ENCODE data around the gene PSMA1.
A peak's percentile ranks its signal among the peaks of the same experiment; 100 is the strongest.

Gene PSMA1

DNA sequence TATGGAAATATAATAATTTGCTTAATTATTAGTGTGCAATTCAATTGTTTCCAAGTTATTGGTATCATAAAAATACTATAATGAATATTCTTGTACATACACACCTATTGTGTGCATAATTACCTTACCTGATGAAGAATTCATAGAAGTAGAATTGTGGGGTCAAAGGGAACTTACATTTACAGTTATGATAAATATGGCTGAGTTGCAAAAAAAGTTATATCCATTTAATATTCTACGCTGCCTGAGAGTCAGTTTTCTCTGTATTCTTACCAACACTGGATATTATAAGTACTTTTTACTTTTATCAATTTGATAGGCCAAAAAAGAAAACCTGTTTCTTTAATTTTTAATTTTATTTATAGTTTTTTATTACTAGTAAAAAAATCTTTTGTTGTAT is 2.1 kb upstream of the PSMA1 start:
- H3K9ac ChIP-seq (ENCODE audit: low read length), result no peak overlapping the region
- H3K36me3 ChIP-seq (ENCODE audit: control insufficient read depth, insufficient read depth, low read length), result no peaks in the 10 kb centered on the region
- peaks cover 11% of the 10 kb centered on the region for H3K4me1 ChIP-seq (ENCODE audit: control insufficient read depth, insufficient read depth, low read length)
- no peak overlapping the region for H3K4me3 ChIP-seq (ENCODE audit: low read length)
- H3K27ac ChIP-seq (ENCODE audit: low read depth, low read length), result no peak overlapping the region
- no peaks in the 10 kb centered on the region for H3K27me3 ChIP-seq (ENCODE audit: control insufficient read depth, insufficient read depth, low read length)

DNA sequence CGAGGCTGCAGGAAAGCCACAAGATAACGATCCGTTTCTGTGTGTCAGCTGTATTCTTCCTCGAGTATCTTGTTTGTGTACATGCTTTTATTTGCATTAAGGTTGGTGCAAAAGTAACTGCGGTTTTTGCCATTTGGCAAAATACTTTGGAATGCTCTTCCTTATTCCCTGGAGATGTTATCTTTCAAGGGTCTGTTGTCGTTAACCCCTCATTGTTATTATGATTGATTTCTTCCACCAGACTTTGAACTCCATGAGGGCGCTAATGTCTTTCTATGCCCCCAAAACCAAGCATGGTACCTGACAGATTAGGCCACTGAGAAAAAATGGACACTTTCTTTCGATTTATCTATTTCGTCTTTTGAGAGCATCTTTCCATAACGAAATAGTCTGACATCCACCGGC is 563 bp upstream of the PSMA1 start:
- H3K4me3 ChIP-seq (ENCODE audit: low read length), result peak overlapping the region; percentile 97
- H3K27me3 ChIP-seq (ENCODE audit: control insufficient read depth, insufficient read depth, low read length), result no peaks in the 10 kb centered on the region
- peak overlapping the region; percentile 89 for H3K27ac ChIP-seq (ENCODE audit: low read depth, low read length)

DNA sequence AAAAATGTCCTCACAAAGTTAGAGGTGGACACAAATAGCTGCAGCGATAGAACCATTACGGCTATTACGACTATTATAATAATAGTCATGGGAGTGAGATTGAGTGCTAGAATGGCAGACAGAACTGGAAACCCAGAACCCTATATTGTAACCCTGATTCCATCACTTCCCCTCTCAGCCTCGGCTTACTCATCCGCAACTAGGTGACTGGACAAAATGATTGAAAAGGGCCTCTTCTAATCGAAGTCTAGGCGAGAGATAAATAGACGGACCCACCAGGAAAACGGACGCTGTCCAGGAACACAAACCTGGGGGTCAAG is 629 bp downstream of the PSMA1 start:
- peak overlapping the region; percentile 97 for H3K4me3 ChIP-seq (ENCODE audit: low read length)
- peaks cover 6% of the 10 kb centered on the region for H3K36me3 ChIP-seq (ENCODE audit: control insufficient read depth, insufficient read depth, low read length)
- peak overlapping the region; percentile 89 for H3K27ac ChIP-seq (ENCODE audit: low read depth, low read length)
- H3K4me1 ChIP-seq (ENCODE audit: control insufficient read depth, insufficient read depth, low read length), result peaks cover 11% of the 10 kb centered on the region
- H3K27me3 ChIP-seq (ENCODE audit: control insufficient read depth, insufficient read depth, low read length), result no peaks in the 10 kb centered on the region
- H3K9ac ChIP-seq (ENCODE audit: low read length), result peak overlapping the region; percentile 95

More for the DNA sequence above, 563 bp upstream of the PSMA1 start:
- Histone ChIP-seq H3K36me3 (ENCODE audit: control insufficient read depth, insufficient read depth, low read length) (peaks cover 2% of the 10 kb centered on the region), H3K4me1 (ENCODE audit: control insufficient read depth, insufficient read depth, low read length) (peaks cover 11% of the 10 kb centered on the region), H3K9ac (ENCODE audit: low read length) (peak overlapping the region; percentile 2)

DNA sequence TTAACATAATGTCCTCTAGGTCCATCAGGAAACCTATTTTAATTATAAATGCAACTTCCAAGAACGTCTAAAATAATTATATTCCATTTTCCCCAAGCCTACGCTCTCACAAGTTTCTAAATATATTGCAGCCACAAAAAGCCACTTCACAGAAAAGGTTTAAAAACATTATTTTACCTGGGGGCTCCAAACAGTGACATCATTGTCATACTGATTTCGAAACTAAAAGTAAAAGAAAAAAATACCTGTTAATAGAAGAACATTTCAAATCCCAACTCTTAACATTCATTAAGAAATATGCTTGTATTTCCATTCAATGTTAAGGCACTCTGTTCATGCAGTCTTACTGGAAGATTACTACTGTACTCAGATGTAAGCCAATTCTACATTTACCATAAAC is 1.4 kb downstream of the PSMA1 start:
- no peaks in the 10 kb centered on the region for H3K27me3 ChIP-seq (ENCODE audit: control insufficient read depth, insufficient read depth, low read length)
- H3K27ac ChIP-seq (ENCODE audit: low read depth, low read length), result no peak overlapping the region
- no peak overlapping the region for H3K9ac ChIP-seq (ENCODE audit: low read length)
- H3K4me1 ChIP-seq (ENCODE audit: control insufficient read depth, insufficient read depth, low read length), result peaks cover 11% of the 10 kb centered on the region
- peaks cover 6% of the 10 kb centered on the region for H3K36me3 ChIP-seq (ENCODE audit: control insufficient read depth, insufficient read depth, low read length)
- peak overlapping the region; percentile 97 for H3K4me3 ChIP-seq (ENCODE audit: low read length)

DNA sequence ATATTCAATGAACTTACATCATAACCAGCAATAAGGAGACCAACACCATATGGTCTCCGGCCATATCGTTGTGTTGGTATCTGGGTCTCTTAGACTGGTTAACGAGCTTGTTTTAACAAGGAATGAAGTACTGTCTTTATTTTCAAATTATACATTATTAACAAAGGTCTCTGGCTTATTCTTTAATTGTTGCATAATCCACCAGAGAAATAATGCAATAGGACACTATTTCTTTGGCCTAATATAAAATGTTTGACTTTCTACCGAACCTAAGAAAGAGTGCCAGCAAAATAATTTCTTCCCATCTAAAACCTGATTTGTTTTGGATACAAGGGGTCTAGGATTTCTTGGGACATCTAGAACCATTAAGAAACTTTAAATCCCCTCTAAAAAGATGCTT is 6.4 kb downstream of the PSMA1 start:
- H3K4me1 ChIP-seq (ENCODE audit: control insufficient read depth, insufficient read depth, low read length), result peaks cover 4% of the 10 kb centered on the region
- H3K4me3 ChIP-seq (ENCODE audit: low read length), result no peak overlapping the region
- no peaks in the 10 kb centered on the region for H3K27me3 ChIP-seq (ENCODE audit: control insufficient read depth, insufficient read depth, low read length)
- H3K9ac ChIP-seq (ENCODE audit: low read length), result no peak overlapping the region
- H3K27ac ChIP-seq (ENCODE audit: low read depth, low read length), result no peak overlapping the region
- H3K36me3 ChIP-seq (ENCODE audit: control insufficient read depth, insufficient read depth, low read length), result peaks cover 12% of the 10 kb centered on the region

DNA sequence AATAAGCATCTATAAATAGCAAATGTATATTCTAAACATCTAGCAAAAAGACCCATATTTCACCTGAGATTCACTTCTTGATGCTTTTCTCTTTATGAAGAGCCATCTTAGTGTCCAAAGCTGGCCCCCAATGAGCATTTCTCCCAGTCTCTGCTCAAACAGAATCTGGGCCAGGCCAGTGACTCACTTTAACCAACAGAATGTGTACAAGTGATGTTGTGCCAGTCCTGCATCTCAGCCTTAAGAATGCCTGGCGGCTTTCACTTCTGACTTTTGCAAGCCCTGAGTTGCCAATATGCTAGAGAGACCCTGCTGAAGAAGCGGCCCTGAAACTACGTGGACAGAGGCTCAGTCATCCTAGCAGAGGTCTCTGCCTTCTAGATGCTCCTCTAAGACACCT is 13.7 kb downstream of the PSMA1 start:
- peaks cover 15% of the 10 kb centered on the region for H3K36me3 ChIP-seq (ENCODE audit: control insufficient read depth, insufficient read depth, low read length)
- no peaks in the 10 kb centered on the region for H3K4me1 ChIP-seq (ENCODE audit: control insufficient read depth, insufficient read depth, low read length)
- no peaks in the 10 kb centered on the region for H3K27me3 ChIP-seq (ENCODE audit: control insufficient read depth, insufficient read depth, low read length)
- H3K9ac ChIP-seq (ENCODE audit: low read length), result no peak overlapping the region
- no peak overlapping the region for H3K27ac ChIP-seq (ENCODE audit: low read depth, low read length)
- H3K4me3 ChIP-seq (ENCODE audit: low read length), result no peak overlapping the region

DNA sequence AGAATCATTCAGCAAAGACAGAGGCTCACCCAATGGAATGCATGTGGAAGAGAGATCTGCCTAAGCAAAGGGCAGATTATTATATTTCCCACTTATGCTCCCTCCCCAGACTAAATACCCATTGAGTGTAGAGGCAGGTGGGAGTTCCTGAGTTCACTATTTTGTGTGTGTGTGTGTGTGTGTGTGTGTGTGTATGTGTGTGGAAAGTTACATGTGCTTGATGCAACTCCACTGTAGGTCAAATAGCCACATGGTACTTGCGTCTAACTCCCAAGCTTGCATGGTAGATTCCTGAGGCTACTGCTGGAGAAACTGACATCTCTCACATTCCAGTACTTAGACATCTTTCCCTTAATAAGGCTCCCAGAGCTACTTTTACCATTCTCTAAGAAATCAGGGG is 17.2 kb downstream of the PSMA1 start:
- H3K4me3 ChIP-seq (ENCODE audit: low read length), result no peak overlapping the region
- H3K36me3 ChIP-seq (ENCODE audit: control insufficient read depth, insufficient read depth, low read length), result peaks cover 10% of the 10 kb centered on the region
- H3K27me3 ChIP-seq (ENCODE audit: control insufficient read depth, insufficient read depth, low read length), result no peaks in the 10 kb centered on the region
- no peak overlapping the region for H3K27ac ChIP-seq (ENCODE audit: low read depth, low read length)
- no peak overlapping the region for H3K9ac ChIP-seq (ENCODE audit: low read length)
- H3K4me1 ChIP-seq (ENCODE audit: control insufficient read depth, insufficient read depth, low read length), result peaks cover 8% of the 10 kb centered on the region

DNA sequence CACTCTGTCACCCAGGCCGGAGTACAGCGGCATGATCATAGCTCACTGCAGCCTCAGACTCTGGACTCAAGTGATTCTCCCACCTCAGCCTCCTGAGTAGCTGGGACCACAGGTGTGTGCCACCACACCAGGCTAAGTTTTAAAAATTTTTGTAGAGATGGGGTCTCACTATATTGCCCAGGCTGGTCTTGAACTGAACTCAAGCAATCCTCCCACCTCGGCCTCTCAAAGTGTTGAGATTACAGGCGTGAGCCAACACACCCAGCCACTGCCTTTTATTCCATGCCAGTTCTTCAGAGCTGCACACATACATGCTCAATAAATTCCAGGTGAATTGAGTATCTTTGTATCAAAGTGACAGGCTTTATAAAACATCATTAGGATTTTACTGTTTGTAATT is 18.1 kb downstream of the PSMA1 start:
- Histone ChIP-seq H3K36me3 (ENCODE audit: control insufficient read depth, insufficient read depth, low read length) (peaks cover 6% of the 10 kb centered on the region), H3K4me3 (ENCODE audit: low read length) (no peak overlapping the region), H3K27me3 (ENCODE audit: control insufficient read depth, insufficient read depth, low read length) (no peaks in the 10 kb centered on the region), H3K9ac (ENCODE audit: low read length) (no peak overlapping the region), H3K27ac (ENCODE audit: low read depth, low read length) (no peak overlapping the region), H3K4me1 (ENCODE audit: control insufficient read depth, insufficient read depth, low read length) (peaks cover 8% of the 10 kb centered on the region)

DNA sequence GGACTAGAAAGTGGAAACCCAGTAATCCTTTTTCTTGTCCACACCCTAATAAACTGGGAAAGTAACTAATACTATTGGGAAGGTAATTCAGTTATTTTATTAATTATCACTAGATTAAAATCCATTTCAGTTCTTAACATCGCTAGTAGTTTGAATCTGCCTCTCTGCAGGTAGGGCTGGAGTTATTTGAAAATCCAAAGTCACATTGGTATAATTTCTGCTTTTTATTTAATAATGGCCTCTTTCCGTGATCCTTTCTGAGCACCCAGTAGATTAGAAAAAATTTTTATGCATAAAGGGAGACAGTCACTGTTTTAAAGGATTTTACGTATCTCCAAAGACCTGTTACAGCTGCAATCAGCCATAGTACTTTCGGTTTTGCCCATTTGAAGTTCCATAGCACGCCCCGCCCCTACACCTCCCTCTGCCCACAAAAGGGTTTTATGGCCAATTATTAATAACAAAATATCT is 20.0 kb downstream of the PSMA1 start:
- Histone ChIP-seq H3K27ac (ENCODE audit: low read depth, low read length) (peak overlapping the region; percentile 91), H3K4me1 (ENCODE audit: control insufficient read depth, insufficient read depth, low read length) (peaks cover 8% of the 10 kb centered on the region), H3K4me3 (ENCODE audit: low read length) (peak overlapping the region; percentile 91), H3K9ac (ENCODE audit: low read length) (peak overlapping the region; percentile 77), H3K36me3 (ENCODE audit: control insufficient read depth, insufficient read depth, low read length) (no peaks in the 10 kb centered on the region), H3K27me3 (ENCODE audit: control insufficient read depth, insufficient read depth, low read length) (no peaks in the 10 kb centered on the region)

DNA sequence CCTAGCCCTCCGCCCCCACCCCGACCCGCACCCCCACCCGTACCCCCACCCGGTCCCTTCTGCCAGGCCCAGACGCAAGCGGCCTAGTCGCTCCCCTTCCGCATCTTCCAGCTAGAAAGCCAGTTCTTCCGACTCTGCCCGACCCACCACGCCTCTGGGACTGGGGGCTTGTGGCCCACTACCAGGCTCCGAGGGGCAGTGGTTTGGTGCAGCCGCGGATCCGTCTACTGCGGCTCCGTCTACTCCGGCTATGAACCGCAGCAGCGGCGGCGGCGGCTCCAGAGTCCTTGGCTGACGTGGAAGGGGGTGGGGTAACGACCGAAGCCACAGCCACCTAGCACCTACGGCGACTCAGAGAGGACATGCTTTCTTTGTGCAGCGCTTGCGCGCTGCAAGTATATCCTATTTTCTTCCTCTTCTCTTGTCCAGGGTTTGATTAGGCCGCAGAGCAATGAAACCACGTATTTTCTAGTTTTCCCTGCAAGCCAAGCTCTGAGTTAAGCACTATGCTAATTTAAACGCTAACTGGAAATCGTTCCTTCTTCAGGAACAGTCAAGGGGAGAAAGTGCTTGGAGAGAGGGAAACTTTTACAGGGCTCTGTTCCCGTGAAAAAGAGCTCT is 20.5 kb downstream of the PSMA1 start, which contains the start of gene COPB1:
COPB1 (minus strand) TSS at position 252 of the 621 bp plus-strand sequence. CDS start 883 bp downstream, outside the sequence.
- H3K4me3 ChIP-seq (ENCODE audit: low read length), result peak within 1 kb of the TSS; percentile 91
- H3K9ac ChIP-seq (ENCODE audit: low read length), result peak within 1 kb of the TSS; percentile 98
- H3K36me3 ChIP-seq (ENCODE audit: control insufficient read depth, insufficient read depth, low read length), result no peaks in the 10 kb centered on the region
- H3K27ac ChIP-seq (ENCODE audit: low read depth, low read length), result peak within 1 kb of the TSS; percentile 91
- H3K27me3 ChIP-seq (ENCODE audit: control insufficient read depth, insufficient read depth, low read length), result no peaks in the 10 kb centered on the region
- peaks cover 8% of the 10 kb centered on the region for H3K4me1 ChIP-seq (ENCODE audit: control insufficient read depth, insufficient read depth, low read length)

DNA sequence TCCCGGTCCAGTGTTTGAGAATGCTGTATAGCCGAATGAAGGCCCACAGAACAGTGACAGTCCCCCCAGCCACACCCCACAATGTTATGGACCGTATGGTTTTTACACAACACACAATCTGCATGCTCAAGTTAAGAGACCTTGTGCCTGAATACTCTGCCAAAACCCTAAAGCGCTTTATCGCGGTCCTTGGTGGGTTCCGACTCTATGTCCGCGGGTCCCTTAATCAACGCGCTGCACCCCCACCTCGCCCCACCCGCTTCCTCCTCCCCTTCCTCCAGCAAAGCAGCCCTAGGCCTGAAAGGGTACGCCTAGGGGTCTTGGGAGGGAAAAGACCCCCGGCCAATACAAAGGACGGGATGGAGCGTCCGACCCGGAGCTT is 21.0 kb downstream of the PSMA1 start:
- Histone ChIP-seq H3K36me3 (ENCODE audit: control insufficient read depth, insufficient read depth, low read length) (peaks cover 1% of the 10 kb centered on the region), H3K4me1 (ENCODE audit: control insufficient read depth, insufficient read depth, low read length) (peaks cover 8% of the 10 kb centered on the region), H3K4me3 (ENCODE audit: low read length) (peak overlapping the region; percentile 91), H3K27me3 (ENCODE audit: control insufficient read depth, insufficient read depth, low read length) (no peaks in the 10 kb centered on the region), H3K9ac (ENCODE audit: low read length) (peak overlapping the region; percentile 78), H3K27ac (ENCODE audit: low read depth, low read length) (peak overlapping the region; percentile 91)

DNA sequence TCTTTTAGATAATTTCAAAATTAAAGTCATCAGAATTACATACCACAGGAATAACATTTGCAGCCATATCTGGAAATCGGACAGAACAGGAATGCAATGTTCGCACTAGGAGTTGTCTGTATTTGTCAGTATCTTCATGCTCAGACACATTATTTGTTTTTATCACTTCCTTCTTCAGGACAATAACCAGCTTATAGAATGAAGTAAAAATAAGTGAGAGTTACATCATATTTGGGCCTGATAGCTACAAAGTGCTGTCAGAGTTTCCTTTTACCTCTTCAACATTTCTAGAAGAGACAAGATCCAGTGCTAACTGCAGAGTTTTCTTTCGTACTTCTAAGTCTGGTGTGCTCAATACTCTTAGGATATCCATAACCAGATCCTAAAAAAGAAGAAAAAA is 39.5 kb downstream of the PSMA1 start:
- Histone ChIP-seq H3K4me3 (ENCODE audit: low read length) (no peak overlapping the region), H3K27ac (ENCODE audit: low read depth, low read length) (no peak overlapping the region), H3K27me3 (ENCODE audit: control insufficient read depth, insufficient read depth, low read length) (no peaks in the 10 kb centered on the region), H3K4me1 (ENCODE audit: control insufficient read depth, insufficient read depth, low read length) (no peaks in the 10 kb centered on the region), H3K9ac (ENCODE audit: low read length) (no peak overlapping the region), H3K36me3 (ENCODE audit: control insufficient read depth, insufficient read depth, low read length) (peaks cover 34% of the 10 kb centered on the region)

DNA sequence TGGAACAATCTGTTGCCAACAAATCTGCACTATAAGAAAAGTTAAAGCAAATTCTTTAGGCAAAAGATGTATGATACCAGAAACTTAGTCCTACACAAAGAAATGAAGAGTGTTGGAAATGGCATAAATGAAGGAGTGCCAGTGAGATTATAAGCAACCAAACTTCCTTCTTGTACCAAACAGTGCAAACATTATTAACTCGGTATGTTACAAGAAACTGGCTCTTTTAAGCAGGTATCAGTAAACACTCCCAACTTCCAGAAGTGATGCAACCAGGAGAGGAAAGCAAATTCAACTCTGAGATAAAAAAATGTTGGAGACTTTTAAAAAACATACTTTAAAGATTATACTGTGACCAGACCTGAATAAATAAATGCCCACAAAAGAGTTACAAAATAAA is 49.1 kb downstream of the PSMA1 start:
- Histone ChIP-seq H3K4me1 (ENCODE audit: control insufficient read depth, insufficient read depth, low read length) (no peaks in the 10 kb centered on the region), H3K27me3 (ENCODE audit: control insufficient read depth, insufficient read depth, low read length) (no peaks in the 10 kb centered on the region), H3K4me3 (ENCODE audit: low read length) (no peak overlapping the region), H3K36me3 (ENCODE audit: control insufficient read depth, insufficient read depth, low read length) (peaks cover 43% of the 10 kb centered on the region), H3K9ac (ENCODE audit: low read length) (no peak overlapping the region), H3K27ac (ENCODE audit: low read depth, low read length) (no peak overlapping the region)
